CD4-positive, alpha-beta T cell treated with Interleukin-2 at 100 ng/mL for 4 hours (primary cell): Measurements from ENCODE around the gene PPP1R9B.

Experiments
- DNase-seq: peaks from one replicate; pipeline ENCODE4 v3.0.0-alpha.2; 2020; ENCODE audit warnings: low spot score

Gene PPP1R9B

DNA sequence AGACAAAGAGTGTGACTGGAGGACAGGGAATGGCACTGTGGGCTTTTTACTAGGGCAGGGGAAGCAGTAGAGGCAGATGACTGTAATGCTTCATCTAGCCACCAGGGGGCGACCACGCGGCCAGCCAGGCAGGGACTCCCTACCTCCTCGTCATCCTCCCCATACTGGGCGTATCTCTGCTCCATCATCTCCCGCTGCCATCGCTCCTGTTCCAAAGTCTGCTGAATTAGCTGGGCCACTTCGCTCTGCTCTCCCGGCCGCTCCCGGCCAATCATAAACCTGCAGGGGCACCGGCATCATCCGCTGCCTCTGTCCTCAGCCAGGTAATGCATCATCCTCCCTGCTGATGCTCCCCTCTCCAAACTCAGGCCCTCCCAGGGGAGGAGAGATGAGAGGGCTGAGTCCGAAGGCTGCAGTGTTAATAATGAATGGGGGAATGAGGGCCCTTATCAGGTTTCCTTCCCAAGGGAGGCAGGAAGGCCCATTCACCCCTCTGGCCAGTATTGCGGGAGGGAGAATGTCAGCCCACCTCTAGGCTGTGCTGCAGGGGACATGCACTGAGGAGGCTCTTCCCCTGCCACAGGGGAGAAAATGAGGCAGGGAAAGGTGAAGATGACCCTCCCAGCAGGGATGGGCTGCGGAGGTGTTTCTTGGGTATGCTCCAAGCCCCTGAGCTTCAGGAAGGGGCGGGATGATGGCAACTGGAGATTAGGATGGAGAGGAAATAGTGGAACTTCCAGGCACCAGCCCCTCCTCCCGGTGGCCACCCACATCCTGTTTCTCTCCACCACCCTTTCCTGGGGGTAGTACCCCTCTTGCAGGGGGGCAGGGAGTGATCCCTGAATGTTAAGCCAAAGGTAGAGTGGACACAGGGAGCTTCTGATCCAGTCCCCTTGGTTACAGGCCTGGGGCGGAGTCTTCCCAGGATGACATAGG, 10.3 kb downstream of the PPP1R9B start:
- peak; percentile 84 for DNase-seq

DNA sequence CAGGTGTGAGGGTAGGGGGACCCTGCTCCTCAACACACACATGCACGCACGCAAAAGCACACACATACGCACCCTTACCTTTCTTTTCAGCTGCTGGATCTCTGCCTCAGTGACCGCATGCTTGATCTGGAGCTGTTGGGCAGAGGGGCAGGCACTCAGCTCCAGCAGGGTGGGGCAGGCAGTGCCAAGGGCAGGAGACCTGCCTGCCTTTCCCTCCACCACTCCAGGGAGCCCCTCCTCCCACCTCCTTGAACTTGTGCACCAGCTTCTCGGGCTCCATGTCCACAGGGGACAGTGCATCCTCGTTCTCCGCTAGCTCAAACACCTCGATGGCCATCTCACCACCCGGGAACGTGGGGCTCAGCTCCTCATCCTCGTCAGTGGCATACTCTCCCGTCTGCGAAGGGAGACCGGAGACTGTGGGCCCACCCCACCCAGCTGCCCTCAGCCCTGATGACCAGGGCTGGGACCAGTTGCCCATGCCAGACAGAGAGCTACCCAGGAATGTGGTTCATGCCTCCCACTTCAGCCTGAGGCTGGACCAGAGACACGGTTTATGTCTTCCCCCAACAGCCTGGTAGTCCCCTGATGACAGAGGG, 11.2 kb downstream of the PPP1R9B start:
- no peak for DNase-seq

DNA sequence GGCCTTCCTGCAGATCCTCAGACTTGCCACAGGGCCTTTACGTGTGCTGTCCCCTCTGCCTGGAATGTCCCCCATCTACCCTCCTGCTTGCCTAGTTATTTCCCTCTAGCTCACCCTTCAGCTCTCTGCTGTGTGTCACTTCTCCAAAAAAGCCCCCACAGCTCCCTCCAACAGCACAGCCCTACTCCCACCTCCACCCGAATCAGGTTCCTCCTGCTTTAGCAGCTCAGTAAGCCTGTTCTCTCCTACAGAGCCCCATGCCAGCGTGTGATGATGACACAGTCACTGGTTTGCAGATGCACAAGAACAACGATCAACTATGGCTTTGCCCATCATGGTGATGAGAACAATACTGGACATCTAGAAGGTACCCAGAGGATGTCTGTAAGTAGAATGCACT, 13.4 kb downstream of the PPP1R9B start:
- no peak for DNase-seq

DNA sequence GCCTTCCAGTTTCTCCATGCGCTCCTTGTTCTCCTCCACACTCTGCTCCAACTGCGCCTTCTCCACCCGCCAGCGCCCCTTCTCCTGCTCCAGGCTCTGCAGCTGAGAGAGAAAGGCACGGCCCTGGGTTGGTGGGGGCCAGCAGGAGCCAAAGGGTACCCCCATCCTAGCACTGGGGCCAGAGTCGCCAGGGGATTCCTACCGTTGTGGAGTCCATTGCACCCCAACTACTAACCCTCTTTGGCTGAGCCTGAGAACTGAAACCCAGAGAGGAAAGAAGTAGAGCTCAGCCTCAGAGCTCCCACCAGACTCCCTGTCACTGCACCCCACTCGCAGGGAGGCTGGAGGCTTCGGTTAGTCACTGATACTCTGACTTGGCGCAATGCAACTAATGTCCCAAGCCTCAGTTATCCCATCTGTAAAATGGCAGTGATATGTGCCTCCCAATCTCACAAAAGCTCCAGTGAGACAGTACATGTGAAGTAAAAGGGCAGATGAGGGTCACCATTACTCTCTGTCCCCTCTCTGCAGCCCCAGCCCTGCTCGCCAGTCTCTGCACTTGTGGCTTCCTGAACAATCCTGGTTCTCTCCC, 14.3 kb downstream of the PPP1R9B start:
- DNase-seq, result no peak

DNA sequence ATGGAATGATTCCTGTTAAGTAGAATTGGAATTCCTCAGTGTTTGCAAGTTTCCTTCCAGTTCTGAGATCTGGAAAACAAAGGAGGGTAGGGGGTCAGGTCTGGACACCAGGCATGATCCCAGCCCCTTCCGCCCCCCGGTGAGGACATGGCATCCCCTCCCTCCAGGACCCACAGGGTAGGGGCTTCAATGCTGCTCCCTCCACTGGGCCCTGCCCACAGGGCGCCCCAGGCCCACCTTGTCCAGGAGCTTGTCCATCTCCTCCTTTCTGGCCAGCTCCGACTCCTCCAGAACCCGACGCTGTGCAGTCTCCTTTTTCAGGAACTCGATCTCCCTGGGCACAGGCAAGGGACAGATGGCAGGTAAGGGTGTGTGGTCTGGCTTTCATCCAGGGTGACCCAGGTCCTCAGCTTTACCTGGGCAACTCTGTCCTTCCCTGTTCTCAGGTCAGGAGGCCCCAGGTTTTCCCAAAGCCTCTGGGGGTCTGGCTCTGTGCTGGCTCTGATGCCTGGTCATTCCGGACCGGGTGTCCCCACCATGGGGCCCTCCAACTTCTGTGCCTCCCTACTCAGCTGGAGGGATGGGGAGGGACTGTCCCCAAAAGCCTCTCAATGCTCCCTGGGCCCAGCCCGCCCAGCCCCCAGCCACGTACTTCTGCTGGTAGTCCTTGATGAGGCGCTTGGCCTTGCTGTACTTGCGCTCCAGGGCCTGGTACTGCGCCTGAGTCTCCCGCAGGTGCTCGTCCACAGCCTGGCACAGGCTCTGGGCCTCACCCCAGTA, 15.0 kb downstream of the PPP1R9B start:
- DNase-seq, result no peak

DNA sequence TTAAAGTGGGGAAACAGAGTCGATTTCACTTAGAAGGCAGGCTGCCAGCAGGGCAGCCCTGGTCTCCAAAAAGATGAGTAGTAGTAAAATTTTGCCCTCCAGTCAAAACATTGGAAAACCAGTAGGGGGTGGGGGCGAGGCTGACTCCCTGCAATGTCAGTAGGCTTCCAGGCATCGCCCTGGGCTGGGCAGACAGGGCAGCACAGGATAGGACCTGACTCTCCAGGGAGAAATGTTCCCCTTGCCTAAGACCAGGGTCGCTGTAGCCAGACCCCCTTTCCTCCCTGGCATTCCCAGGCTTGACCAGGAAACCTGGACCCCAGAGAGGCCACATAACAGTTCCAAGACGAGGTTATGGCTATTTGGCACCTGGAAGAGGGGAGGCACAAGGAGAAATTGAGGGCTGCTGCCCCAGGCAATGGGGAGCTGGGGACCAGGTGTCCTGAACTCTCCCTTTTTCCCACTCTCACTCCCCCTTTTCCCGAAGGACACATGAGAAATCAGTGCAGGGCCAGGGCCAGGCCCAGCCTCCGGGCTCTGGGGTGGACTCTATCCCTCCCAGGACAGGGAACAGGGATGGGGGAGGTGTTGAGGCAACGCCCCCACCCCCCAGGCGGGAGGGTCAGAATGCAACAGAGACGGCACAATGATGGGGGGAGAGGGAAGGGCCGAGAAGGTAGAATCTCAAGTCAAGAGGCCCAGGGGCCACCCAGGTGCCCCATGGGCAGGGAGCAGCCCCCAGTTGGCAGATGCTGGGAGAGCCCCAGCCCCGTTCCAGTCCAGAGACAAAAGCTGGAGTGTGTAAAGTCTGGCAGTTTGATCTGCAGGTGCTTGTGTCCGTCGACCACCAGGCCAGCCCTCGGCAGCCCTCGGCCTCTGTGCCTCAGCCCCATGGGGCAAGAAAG, 16.0 kb downstream of the PPP1R9B start:
- DNase-seq, result no peak

DNA sequence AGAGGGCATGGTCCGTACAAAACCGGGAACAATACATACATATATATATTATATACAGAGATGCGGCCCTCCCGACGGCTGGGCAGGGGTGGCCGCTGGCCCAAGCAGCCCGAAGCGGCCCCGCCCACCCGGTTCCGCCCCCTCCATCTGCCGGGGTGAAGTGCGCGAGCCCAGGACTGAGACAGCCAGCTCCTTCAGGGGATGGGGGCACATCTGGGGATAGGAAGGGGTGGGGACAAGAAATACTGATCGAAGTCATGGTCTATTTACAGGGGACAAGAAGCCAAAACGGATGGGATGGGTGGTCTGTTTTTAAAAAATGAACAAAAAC, 16.7 kb downstream of the PPP1R9B start:
- DNase-seq, result no peak

DNA sequence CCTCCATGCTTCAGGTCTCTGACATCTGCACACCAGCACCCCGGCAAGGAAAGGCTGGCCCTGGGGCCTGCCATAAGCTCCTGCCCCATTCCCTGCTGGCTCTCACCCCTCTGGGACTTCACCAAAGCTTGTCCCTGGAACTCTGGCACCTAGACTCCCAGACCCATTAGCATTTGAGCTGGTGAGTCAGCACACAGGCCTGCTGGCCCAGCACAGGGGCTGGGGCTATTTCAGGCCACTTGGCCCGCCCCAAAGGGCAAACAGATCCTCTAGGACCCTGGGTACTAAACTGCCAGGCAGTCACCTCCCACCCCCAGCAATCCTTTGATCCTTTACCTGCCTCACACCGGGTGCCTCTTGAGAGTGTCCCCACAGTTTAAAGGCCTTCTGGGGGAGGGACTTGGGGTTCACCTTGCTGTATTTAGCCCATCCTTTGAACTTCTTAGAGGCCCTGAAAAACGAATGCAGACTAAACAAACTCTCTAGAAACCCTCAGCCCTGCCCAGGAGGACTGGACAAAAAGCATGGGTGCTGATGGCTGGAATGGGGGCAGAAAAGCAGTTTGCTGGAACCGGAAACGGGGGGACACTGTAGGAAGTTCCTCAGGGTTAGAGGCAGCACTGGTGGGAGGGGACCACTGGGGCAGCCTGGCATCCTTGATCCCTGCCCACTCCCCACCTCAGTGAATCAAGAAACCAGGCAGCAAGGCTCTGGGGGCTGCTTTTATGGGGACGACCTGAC, 17.3 kb downstream of the PPP1R9B start:
- no peak for DNase-seq

DNA sequence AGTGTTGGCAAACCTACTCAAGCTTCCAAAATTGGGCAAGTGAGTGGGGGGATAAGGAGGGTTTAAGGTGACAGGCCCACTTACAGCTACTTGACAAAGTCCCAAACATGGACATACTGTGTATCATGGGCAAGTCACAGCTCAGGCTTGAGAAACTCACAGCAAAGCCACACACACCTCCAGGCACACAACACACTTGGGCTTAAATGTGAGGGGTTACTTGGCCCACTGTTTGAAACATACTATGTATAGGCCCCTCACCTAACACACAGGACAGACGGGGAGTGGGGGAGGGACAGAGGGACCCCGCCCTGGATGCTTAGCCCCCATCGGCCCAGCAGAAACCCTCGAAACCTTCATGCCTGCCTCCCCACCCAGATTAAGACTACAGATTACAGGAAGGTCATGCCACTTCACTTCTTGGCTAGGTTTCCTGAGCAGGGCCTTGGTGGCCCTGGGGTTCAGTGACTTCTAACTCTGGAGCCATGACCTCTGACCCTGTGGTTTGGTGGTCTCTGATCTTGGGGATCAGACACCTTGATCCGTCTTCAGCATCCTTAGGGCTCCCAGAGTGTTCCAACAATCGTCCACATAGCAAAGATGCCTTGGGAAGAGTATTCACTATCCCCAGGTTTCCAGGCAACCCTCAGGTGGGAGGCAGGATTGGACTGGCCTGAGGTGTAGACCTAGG, 18.2 kb downstream of the PPP1R9B start:
- DNase-seq, result no peak

DNA sequence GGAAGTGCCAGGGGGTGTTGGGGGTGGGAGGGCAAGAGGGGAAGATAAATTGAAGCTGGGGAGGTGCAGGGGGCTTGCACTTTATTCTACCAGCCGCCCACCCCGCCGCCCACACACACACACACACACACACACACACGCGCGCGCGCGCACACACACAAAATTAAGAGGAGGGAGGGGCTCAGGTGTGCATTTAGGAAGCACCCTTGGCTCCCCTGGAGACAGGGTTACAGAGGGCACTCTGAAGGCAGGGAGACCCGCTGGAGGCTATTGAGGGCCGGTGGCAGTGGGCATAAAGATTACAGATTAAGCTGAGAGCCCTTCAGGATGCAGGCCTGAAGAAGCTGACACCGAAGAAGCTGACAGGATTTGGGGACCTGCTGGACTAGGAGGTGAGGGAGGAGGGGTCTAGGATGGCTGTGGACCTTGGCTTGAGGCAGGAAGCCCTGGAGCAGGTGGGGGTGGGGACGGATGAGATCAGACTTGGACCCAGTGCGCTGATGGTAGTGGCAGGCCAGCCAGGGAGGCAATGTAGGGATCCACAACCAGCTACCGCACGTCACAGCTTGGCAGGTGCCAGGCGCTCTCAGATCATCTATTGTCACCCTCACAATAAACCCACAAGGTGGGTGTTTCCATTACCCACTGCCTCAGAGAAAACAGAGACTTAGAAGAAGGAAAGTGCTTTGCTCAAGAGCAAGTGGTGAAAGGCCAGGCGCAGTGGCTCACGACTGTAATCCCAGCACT, 19.7 kb downstream of the PPP1R9B start:
- no peak for DNase-seq

DNA sequence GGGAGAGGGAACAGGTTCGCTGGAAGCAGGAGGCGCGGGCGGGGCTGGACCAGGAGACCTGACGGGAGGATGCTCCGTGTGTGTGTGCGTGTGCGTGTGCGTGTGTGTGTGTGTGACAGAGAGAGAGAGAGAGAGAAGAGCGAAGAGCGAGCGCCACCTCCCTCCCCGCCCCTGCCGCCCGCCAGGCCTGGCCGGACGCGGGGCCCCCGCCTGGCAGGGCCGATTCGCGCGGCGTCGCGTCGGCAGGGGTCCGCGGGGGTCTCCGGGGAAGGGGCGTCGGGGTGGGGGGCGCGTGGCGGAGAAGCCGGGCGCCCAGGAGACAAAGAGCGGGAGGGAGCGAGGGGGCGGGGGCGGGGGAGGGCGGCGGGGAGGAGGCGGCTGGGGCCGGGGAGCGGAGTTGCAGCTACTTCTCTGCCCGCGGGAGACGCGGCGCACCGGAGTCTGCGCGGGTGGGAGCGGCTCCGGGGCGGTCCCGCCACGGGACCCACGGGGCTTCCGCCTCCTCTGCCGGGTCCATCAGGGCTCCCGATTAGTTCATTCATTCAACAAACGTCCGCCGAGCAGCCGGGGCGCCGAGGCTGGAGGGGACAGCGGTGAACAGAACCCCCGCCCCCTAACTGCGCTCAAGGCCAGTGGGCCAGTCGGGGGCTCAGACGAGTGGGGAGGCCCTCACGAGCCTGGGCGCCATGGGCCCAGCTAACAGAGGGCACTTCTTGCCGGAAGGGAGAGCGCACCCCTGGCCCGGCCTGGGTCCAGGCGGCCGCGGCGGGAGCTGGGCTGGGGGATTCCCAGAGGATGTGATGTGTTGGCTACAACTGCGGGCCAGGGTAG, 20.5 kb downstream of the PPP1R9B start, which contains the start of gene SAMD14:
SAMD14 (minus strand) TSS at position 433 of the 831 bp plus-strand sequence. CDS start 5,201 bp downstream, outside the sequence.
- no peak for DNase-seq

DNA sequence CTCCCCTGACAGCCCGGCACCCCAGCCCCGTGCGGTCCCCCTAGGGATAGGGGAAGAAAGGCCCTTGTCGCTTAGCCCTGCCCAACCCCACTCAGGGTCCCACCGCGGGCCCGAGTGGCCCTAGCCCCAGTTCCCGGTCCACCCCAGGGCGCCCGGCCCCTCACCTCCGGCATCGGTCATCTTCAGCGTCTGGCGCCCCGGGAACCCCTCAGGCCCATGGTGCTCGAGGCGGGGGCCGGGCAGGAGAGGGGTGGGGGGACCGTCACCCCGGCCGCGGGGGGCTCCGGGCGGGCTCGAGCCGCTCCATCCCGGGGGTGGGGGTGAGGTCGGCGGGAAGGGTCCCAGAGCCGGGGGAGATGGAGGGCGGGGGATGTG, 21.1 kb downstream of the PPP1R9B start:
- DNase-seq, result no peak

DNA sequence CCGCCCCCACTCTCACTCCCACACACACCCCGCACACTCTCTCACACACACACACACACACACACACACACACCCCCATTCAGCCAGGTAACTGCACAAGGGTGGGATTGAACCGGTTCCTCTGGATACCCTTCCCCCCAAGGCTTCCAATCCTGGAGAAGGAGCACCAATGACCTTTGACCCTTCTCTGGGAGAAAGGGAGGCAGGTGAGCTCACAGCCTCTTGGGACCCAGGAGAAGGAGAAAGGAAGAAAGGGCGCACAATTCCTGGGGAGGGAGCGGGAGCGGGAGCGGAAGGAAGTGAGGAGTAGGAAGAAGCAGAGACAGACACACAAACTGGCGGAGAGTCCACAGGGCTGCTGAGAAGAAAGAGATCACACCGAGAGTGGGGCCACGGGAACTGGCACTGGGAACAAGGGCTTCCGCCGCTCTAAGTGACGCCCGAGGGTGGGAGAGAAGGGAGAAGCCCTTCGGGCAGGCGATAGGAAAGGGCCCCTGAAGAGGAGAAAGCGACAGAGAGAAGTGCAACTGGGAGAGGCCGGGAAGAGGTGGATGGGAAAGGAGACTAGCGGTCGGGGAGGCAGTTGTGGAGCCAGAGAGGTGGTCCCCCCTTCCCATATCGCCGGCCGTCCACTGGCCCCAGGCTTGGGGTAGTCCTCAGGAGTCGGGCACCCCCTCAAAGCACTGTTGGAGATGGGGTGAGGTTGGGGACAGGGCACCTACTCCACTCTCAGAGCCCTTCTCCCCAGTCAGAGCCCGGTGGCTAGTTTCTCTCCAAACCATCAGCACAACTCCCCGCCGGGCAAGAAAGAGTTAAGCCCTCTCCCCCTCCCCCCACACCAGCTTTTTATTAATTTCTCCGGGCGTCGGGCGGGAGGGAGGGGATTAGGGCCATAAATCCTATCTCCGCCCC, 21.8 kb downstream of the PPP1R9B start:
- no peak for DNase-seq

DNA sequence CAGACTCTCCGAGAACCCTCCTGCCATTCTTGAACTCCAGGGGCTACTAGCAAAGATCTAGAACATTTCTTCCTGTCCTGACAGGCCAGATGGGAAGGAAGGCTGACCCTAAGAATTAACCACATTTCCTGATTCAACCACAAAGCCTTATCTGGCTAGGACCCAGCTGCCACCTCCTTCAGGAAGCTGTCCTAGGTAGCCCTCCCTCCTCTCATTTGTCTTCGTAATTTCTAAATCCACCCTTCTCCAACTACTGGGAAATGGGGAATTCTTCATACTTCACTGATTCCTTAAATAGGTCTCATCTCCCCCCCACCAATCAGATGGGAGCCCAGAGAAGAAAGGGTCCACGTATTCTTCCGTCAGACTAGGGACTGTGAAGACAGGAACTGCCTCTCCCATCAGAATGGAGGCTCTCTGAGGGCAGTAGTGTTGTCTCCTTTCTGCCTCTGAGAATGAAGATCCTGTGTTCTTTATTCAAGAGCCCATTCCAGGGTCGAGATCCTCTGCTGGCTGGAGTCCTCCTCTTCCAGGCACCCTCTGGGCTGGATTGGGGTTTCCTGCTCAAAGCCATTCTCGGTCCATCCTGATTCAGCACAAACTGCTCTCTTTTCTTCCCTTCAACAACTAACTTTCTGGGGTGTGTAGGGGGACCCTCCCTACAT, 22.6 kb downstream of the PPP1R9B start:
- DNase-seq, result no peak

DNA sequence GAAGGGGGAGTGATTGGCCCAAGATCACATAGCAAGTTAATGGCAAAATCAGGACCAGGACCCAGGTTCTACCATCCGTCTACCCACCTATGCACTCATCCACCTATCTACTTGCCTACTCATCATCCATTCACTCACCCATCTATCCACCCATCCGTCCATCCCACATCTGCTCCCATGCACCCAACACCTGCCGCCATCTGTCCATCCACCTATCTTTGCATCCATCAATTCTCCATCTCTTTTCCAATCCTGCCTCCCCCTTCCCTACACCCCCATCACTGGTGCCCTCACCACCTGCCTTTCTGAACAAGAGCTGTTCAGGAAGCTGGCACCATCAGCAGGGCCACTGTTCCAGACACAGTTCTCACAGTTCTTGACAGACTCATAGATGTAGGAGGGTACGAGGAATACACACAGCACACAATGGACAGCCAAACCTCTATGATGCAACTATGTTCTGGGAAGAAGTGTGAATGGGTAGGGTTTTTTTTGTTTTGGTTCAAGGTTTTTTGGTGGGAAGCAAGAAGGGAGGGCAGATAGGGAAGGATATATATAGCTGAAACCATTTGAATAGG, 25.0 kb downstream of the PPP1R9B start:
- no peak for DNase-seq

DNA sequence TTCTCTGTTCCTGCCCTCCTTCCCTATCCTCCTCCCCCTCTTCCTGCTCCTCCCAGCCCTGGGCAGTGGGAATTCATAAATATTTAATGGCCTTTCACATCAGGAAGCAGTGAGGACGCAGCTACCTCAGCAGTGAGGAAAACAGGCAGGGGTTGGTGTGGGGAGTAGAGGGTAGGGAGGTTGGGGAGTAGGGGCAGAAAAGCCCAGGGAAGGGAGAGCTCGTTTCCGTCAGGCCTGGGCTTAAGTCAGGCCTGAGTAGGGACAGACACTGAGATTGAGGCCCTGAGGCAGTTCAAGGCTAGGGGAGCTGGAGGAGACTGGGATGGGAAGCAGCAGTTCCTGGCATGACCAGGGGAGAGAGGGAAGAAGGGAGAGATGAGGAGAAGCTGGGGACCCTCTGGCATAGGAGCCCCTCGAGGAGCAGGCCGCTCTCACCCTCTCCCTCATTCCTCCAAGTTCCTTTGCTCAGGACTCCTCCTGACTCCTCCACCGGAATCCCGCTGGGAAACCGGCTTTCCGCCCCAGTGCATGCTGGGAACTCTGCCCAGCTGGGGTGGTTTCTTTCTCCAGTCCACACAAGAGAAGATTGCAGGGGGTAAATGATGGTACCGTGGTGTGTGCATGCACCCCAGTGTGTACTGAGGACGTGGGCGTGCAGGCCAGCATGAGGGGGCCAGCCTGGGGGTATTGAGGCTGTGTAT, 26.7 kb downstream of the PPP1R9B start:
- no peak for DNase-seq
